Vagina (tissue), 2 donors: ENCODE measurements around the gene KCTD14. TPM values are rescaled to one million over a fixed set of nuclear protein-coding genes. Genes with fewer than 3 reads are reported as not detected.
"Not testable (repeated sequence)": the region's sequence is repeated elsewhere in the genome, so short reads cannot be mapped to it uniquely, and the experiment has no call there.

Experiments used
- DNase-seq, 2 donors: peaks; one replicate each; pipeline ENCODE4 v3.0.0-alpha.2; 2017; ENCODE audit errors: extremely low spot score in 2 of 2
- H3K27ac ChIP-seq: fragments of 200-600 bp; sonication (generic); one replicate; pipeline ENCODE4 v1.5.1; 2019
- H3K27me3 ChIP-seq: fragments of 200-600 bp; sonication (generic); one replicate; pipeline ENCODE4 v1.5.1; 2019
- H3K36me3 ChIP-seq, 2 donors: fragments of 200-600 bp; sonication (generic); one replicate each; pipeline ENCODE4 v1.5.1; 2017 to 2019
- H3K4me1 ChIP-seq: fragments of 200-600 bp; sonication (generic); one replicate; pipeline ENCODE4 v1.5.1; 2019
- H3K4me3 ChIP-seq, 2 donors: fragments of 200-600 bp; sonication (generic); 1 replicate in 1 of 2; 2 replicates in 1 of 2; pipeline ENCODE4 v1.5.1; 2016 to 2019
- H3K9me3 ChIP-seq: fragments of 200-600 bp; sonication (generic); one replicate; pipeline ENCODE4 v1.5.1; 2019
- CTCF ChIP-seq, 3 experiments: fragments of 450-650 bp in 2 of 3; fragments of 200-600 bp in 1 of 3; sonication (generic) in 1 of 3; IDR thresholded peaks; one replicate each; pipeline ENCODE4 v1.5.1; 2017 to 2019; ENCODE audit warnings: antibody characterized with exemption in 3 of 3, mild to moderate bottlenecking in 2 of 3, moderate library complexity in 2 of 3
- POLR2A ChIP-seq, 2 donors: fragments of 450-650 bp; IDR thresholded peaks; one replicate each; pipeline ENCODE4 v1.6.1; 2017; ENCODE audit warnings: antibody characterized with exemption in 2 of 2, mild to moderate bottlenecking in 2 of 2, moderate library complexity in 2 of 2
- POLR2AphosphoS5 ChIP-seq, 2 donors: sonication (generic); formaldehyde crosslinking; IDR thresholded peaks; one replicate each; pipeline ENCODE4 v1.9.0; 2017; ENCODE audit warnings: antibody characterized with exemption in 2 of 2, mild to moderate bottlenecking in 2 of 2, low read depth in 1 of 2; ENCODE audit not compliant: insufficient read depth in 1 of 2
- intact Hi-C: fragments of 100-400 bp; cut with DNase I; formaldehyde crosslinking; loops from one replicate; pipeline ENCODE4 v1.15.1; 2023
- total RNA-seq: library from RNA; depleted of rRNA; stranded (reverse); fragments of >200 nt; gene quantifications from one replicate; pipeline ENCODE4 v1.2.3, GENCODE V29; 2016

KCTD14 gene
- total RNA-seq, 1 donor from 2014 or later: 2.9 TPM

GRCh38 chr11:78048561-78048960 lies 25.5 kb upstream of the KCTD14 start:
- intact Hi-C loops: no loop called here
- TF ChIP-seq POLR2AphosphoS5 (IDR thresholded peaks at IDR 0.05; ENCODE audit: insufficient read depth in 1 of 2, low read depth in 1 of 2) (no peak), POLR2A (IDR thresholded peaks at IDR 0.05) (no peak), CTCF (IDR thresholded peaks at IDR 0.05) (no peak)
- no peak overlapping the region for H3K27ac ChIP-seq

GRCh38 chr11:78046486-78046854 lies 23.4 kb upstream of the KCTD14 start:
- TF ChIP-seq POLR2AphosphoS5 (IDR thresholded peaks at IDR 0.05; ENCODE audit: insufficient read depth in 1 of 2, low read depth in 1 of 2) (no peak), POLR2A (IDR thresholded peaks at IDR 0.05) (no peak), CTCF (IDR thresholded peaks at IDR 0.05) (no peak)
- H3K27ac ChIP-seq: no peak overlapping the region
- intact Hi-C loops: no loop called here
- H3K27me3 ChIP-seq: no peaks in the 10 kb centered on the region
- H3K4me1 ChIP-seq: no peaks in the 10 kb centered on the region
- no peaks in the 10 kb centered on the region for H3K9me3 ChIP-seq
- peak overlapping the region in 1 of 2 donors; percentile 41 for H3K4me3 ChIP-seq
- no peaks in the 10 kb centered on the region for H3K36me3 ChIP-seq
- no peak for DNase-seq

More at GRCh38 chr11:78048561-78048960, 25.5 kb upstream of the KCTD14 start:
- no peaks in the 10 kb centered on the region for H3K4me1 ChIP-seq
- DNase-seq: no peak
- no peaks in the 10 kb centered on the region for H3K9me3 ChIP-seq
- H3K36me3 ChIP-seq: no peaks in the 10 kb centered on the region
- H3K27me3 ChIP-seq: no peaks in the 10 kb centered on the region
- H3K4me3 ChIP-seq: no peak overlapping the region

GRCh38 chr11:78045851-78046485 lies 22.9 kb upstream of the KCTD14 start:
- Histone ChIP-seq H3K4me1 (peaks cover under 1% of the 10 kb centered on the region), H3K9me3 (no peaks in the 10 kb centered on the region), H3K27me3 (no peaks in the 10 kb centered on the region), H3K4me3 (peak overlapping the region; percentile 41 to 50), H3K36me3 (no peaks in the 10 kb centered on the region), H3K27ac (peak overlapping the region; percentile 57)
- no peak for DNase-seq
- intact Hi-C loops: no loop called here
- peak in 1 of 2 donors; percentile 75 for TF ChIP-seq POLR2AphosphoS5 (IDR thresholded peaks at IDR 0.05; ENCODE audit: insufficient read depth in 1 of 2, low read depth in 1 of 2)
- TF ChIP-seq POLR2A (IDR thresholded peaks at IDR 0.05): no peak
- peak; percentile 92 to 95 (median 94) for TF ChIP-seq CTCF (IDR thresholded peaks at IDR 0.05)

DNA sequence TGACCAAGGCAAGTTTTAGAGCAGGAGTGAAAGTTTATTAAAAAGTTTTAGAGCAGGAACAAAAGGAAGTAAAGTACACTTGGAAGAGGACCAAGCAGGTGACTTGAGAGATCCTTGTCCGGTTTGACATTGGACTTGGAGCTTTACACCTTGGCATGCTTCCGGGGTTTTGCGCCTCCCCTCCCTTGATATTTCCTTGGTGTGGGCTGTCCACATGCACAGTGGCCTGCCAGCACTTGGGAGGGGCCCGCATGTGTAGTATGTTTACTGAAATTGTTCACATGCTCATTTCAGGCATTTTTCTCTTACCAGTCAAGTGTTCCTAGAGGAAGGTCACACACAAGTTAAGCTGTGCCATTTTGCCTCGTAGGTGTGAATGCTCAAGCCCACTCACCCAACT lies 21.6 kb upstream of the KCTD14 start:
- no peak overlapping the region for H3K4me3 ChIP-seq
- peaks cover 13% of the 10 kb centered on the region for H3K4me1 ChIP-seq
- DNase-seq: no peak
- no peaks in the 10 kb centered on the region for H3K36me3 ChIP-seq
- intact Hi-C loops: no loop called here
- no peaks in the 10 kb centered on the region for H3K27me3 ChIP-seq
- no peaks in the 10 kb centered on the region for H3K9me3 ChIP-seq
- H3K27ac ChIP-seq: no peak overlapping the region
- TF ChIP-seq POLR2AphosphoS5 (IDR thresholded peaks at IDR 0.05; ENCODE audit: insufficient read depth in 1 of 2, low read depth in 1 of 2): no peak

GRCh38 chr11:78041843-78042440 lies 18.9 kb upstream of the KCTD14 start:
- Histone ChIP-seq H3K36me3 (no peaks in the 10 kb centered on the region), H3K27ac (no peak overlapping the region), H3K4me3 (no peak overlapping the region), H3K4me1 (peaks cover 15% of the 10 kb centered on the region), H3K9me3 (no peaks in the 10 kb centered on the region), H3K27me3 (no peaks in the 10 kb centered on the region)
- intact Hi-C loops: no loop called here
- no peak for DNase-seq
- no peak for TF ChIP-seq CTCF (IDR thresholded peaks at IDR 0.05)
- TF ChIP-seq POLR2AphosphoS5 (IDR thresholded peaks at IDR 0.05; ENCODE audit: insufficient read depth in 1 of 2, low read depth in 1 of 2): no peak
- no peak for TF ChIP-seq POLR2A (IDR thresholded peaks at IDR 0.05)

DNA sequence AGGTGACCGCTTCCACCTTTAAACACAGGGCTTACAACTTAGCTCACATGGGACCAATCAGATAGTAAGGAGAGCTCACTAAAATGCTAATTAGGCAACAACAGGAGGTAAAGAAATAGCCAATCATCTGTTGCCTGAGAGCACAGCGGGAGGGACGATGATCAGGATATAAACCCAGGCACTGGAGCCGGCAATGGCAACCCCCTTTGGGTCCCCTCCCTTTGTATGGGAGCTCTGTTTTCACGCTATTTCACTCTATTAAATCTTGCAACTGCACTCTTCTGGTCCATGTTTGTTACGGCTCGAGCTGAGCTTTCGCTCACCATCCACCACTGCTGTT lies 18.3 kb upstream of the KCTD14 start:
- H3K27ac ChIP-seq, H3K9me3 ChIP-seq, intact Hi-C loops, DNase-seq, H3K36me3 ChIP-seq, H3K27me3 ChIP-seq, H3K4me3 ChIP-seq: not testable (repeated sequence)
- peaks cover 15% of the 10 kb centered on the region for H3K4me1 ChIP-seq
